ENCODE data around the gene FZR1. TPM values are rescaled to one million over a fixed set of nuclear protein-coding genes. Genes with fewer than 3 reads are reported as not detected.
"Not testable (repeated sequence)": the region's sequence is repeated elsewhere in the genome, so short reads cannot be mapped to it uniquely, and the experiment has no call there.

The FZR1 gene
- total RNA-seq, 1 donor from 2014 or later = 46.6 TPM

DNA sequence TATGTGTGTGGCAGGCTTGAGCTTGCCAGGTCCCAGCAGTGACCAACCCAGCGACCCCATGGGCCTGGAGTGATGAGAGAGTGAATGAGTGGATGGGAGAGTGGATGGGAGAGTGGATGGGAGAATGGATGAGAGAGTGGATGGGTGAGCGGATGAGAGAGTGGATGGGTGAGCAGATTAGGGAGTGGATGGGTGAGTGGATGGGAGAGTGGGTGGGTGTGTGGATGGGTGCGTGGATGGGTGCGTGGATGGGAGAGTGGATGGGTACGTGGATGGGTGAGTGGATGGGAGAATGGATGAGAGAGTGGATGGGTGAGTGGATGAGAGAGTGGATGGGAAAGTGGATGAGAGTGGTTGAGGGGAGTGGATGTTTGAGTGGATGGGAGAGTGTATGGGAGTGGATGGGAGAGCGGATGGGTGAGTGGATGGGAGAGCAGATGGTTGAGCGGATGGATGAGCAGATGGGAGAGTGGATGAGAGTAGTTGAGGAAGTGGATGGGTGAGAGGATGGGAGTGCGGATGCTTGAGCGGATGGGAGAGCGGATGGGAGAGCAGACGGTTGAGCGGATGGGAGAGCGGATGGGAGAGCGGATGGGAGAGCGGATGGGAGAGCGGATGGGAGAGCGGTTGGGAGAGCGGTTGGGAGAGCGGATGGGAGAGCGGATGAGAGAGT is 22.6 kb downstream of the FZR1 start:
- no peak for DNase-seq (ENCODE audit: low read depth, low spot score)

DNA sequence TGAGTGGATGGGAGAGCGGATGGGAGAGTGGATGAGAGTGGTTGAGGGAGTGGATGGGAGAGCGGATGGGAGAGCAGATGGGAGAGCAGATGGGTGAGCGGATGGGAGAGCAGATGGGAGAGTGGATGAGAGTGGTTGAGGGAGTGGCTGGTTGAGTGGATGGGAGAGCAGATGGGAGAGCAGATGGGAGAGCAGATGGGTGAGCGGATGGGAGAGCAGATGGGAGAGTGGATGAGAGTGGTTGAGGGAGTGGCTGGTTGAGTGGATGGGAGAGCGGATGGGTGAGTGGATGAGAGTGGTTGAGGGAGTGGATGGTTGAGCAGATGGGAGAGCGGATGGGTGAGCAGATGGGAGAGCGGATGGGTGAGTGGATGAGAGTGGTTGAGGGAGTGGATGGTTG is 23.2 kb downstream of the FZR1 start:
- not testable (repeated sequence) for DNase-seq (ENCODE audit: low read depth, low spot score)

DNA sequence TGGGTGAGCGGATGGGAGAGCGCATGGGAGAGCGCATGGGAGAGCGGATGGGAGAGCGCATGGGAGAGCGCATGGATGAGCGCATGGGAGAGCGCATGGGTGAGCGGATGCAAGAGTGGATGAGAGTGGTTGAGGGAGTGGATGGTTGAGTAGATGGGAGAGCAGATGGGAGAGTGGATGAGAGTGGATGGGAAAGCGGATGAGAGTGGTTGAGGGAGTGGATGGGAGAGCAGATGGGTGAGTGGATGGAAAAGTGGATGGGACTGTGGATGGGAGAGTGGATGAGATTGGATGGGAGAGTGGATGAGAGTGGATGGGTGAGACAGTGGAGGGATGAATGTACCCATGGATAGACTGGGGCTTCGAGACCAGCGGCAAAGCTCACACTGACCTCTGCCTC is 24.3 kb downstream of the FZR1 start:
- DNase-seq (ENCODE audit: low read depth, low spot score) = no peak

DNA sequence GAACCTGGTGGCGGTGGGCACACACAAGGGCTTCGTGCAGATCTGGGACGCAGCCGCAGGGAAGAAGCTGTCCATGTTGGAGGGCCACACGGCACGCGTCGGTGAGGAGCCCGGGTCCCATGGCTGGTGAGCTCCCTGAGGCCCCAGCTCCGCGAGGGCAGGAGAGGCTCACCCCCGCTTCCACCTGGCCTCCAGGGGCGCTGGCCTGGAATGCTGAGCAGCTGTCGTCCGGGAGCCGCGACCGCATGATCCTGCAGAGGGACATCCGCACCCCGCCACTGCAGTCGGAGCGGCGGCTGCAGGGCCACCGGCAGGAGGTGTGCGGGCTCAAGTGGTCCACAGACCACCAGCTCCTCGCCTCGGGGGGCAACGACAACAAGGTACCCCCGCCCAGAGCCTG is 25.6 kb downstream of the FZR1 start:
- DNase-seq (ENCODE audit: low read depth, low spot score) = no peak

DNA sequence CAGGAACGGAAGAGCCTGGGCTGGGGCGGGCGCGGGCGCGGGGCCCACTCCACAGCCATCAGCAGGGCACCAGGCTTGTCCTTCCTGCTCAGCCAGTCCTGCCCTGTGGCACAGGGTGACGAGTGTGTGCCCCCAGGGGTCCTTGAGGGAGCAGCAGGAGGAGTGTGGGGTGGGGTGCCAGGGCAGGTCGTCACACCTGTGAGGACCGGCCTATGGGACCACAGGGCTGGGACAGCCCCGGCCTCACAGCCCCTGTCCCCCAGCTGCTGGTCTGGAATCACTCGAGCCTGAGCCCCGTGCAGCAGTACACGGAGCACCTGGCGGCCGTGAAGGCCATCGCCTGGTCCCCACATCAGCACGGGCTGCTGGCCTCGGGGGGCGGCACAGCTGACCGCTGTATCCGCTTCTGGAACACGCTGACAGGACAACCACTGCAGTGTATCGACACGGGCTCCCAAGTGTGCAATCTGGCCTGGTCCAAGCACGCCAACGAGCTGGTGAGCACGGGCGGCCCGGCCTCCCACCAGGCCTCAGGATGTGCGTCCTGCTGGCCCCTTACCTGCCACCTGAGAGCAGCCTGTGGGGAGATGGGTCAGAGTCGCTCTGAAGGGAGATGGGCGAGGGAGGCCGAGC is 26.2 kb downstream of the FZR1 start:
- DNase-seq (ENCODE audit: low read depth, low spot score) = no peak

DNA sequence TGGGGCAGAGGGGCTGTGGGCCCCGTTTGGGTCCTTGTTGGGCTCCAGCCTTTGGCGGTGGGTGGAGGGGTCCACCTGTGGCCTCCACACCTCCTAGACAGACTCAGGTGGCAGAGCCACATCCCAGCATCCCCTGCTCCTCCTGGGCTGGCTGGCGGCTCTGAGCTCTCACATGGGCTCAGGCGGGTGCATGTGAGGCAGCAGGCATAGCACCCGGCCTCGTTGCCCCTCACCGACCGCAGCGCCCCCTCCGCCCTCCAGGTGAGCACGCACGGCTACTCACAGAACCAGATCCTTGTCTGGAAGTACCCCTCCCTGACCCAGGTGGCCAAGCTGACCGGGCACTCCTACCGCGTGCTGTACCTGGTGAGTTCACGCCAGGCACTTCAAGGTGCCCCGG is 26.9 kb downstream of the FZR1 start:
- no peak for DNase-seq (ENCODE audit: low read depth, low spot score)

DNA sequence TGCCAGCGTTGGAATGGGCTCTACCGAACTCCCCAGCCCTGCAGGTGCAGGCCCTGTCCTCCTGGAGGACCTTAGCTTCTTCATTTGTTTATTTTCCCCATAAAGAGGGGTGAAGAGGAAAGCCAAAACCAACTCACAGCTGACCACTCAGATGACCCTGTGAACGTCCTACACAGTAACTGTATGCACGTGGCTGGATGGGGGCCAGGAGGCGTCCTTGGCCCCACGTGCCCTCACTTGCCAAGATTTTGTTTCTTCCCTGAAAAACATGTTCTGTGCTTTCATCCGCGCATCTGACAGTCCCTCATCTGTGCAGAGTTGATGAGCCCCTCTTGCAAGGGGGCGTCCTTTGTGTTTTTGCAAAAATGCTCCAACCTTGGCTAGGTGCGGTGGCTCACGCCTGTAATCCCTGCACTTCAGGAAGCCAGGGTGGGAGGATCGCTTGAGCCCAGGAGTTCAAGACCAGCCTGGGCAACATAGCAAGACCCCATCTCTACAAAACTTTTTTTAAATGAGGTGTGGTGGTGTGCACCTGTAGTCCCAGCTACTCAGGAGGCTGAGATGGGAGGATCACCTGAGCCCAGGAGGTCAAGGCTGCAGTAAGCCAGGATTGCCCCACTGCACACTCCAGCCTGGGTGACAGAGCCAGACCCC is 27.6 kb downstream of the FZR1 start:
- DNase-seq (ENCODE audit: low read depth, low spot score) = no peak

DNA sequence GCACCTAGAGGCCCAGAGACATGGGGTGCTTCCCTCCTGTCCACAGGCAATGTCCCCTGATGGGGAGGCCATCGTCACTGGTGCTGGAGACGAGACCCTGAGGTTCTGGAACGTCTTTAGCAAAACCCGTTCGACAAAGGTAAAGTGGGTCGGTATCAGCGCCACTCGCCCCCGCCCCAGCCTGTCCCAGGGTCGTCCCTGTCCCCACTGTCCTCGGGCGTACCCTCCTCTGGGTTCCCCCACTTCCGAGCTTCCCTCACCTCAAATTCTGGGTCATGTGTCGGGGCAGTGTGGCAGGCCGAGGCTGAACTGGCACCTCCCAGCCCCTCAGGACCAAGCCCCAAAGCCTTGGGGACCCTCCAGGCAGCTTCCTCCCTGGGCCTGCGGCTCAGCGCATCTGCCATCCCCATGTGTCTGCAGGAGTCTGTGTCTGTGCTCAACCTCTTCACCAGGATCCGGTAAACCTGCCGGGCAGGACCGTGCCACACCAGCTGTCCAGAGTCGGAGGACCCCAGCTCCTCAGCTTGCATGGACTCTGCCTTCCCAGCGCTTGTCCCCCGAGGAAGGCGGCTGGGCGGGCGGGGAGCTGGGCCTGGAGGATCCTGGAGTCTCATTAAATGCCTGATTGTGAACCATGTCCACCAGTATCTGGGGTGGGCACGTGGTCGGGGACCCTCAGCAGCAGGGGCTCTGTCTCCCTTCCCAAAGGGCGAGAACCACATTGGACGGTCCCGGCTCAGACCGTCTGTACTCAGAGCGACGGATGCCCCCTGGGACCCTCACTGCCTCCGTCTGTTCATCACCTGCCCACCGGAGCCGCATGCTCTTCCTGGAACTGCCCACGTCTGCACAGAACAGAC is 28.5 kb downstream of the FZR1 start:
- no peak for DNase-seq (ENCODE audit: low read depth, low spot score)

DNA sequence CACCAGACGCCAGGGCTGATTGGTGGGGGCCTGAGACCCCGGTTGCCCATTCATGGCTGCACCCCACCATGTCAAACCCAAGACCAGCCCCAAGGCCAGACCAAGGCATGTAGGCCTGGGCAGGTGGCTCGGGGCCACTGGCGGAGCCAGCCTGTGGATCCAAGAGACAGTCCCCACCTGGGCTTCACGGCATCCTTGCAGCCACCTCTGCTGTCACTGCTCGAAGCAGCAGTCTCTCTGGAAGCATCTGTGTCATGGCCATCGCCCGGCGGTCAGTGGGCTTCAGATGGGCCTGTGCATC is 29.1 kb downstream of the FZR1 start:
- DNase-seq (ENCODE audit: low read depth, low spot score) = no peak

DNA sequence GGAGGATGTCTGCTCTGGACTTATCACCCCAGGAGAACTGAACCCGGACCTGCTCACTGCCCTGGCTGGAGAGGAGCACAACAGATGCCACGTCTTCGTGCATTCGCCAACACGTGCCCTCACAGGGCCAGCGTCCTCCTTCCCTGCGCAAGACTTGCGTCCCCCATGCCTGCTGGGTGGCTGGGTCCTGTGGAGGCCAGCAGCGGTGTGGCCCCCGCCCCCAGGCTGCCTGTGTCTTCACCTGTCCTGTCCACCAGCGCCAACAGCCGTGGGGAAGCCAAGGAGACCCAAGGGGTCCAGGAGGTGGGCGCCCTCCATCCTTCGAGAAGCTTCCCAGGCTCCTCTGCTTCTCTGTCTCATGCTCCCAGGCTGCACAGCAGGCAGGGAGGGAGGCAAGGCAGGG is 29.5 kb downstream of the FZR1 start:
- no peak for DNase-seq (ENCODE audit: low read depth, low spot score)

DNA sequence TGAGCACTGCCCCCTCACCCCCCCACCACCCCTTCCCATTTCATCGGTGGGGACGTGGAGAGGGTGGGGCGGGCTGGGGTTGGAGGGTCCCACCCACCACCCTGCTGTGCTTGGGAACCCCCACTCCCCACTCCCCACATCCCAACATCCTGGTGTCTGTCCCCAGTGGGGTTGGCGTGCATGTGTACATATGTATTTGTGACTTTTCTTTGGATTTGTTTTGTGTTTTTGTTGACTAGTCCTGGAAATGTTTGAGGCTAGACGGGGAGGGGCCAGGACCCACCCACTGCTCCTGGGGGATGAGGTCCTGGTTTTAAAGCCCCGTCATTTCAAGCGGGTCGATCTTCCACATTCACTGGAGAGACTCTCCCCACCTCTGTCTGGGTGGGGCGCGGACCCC is 29.9 kb downstream of the FZR1 start:
- no peak for DNase-seq (ENCODE audit: low read depth, low spot score)

DNA sequence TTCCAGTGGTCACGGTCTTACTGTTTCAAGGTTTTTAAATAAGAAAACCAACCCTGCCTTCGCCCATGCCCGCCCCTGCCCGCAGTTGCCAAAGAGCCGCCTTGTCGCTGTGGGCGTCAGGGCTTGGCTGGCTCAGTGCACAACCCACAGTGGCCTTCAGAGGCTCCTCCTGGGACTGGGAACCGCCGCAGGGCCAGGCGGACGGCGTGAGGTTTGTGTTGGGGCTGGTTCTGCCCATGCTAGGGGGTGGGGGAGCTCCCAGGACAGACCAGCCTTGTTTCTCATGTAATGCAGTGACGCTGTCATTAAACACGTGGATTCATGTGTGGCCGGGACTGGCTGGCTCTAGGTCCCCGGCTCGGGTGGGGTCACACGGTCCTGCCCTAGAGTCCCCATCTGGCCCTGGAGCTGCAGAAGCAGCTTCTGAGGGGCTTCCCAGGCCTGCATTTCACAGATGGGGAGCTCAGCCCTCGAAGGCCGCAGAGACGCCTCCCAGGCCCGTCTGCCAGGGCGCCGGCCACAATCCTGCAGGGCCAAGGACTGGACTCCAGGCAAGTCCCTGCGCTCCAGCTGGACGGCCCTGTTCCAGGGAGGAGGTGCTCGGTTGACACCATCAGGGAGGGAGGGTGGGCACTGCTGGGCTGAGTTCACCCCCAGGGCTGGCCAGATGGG is 30.5 kb downstream of the FZR1 start:
- no peak for DNase-seq (ENCODE audit: low read depth, low spot score)

DNA sequence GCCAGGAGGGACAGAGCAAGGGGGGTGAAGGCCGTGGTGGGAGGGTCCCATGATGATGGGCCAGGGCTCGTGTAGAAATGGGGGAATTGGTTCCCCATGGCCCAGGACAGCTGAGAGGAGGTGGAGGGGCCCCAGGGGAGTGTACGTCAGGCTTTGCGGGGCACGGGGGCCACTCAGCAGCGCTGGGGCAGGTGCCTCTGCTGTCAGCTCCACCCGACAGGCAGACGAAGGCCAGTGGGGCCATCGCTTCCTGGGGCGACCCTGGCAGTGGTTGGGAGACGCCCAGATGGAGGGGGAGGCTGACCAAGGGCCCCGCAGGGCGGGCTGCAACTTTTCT is 31.0 kb downstream of the FZR1 start:
- DNase-seq (ENCODE audit: low read depth, low spot score) = no peak

DNA sequence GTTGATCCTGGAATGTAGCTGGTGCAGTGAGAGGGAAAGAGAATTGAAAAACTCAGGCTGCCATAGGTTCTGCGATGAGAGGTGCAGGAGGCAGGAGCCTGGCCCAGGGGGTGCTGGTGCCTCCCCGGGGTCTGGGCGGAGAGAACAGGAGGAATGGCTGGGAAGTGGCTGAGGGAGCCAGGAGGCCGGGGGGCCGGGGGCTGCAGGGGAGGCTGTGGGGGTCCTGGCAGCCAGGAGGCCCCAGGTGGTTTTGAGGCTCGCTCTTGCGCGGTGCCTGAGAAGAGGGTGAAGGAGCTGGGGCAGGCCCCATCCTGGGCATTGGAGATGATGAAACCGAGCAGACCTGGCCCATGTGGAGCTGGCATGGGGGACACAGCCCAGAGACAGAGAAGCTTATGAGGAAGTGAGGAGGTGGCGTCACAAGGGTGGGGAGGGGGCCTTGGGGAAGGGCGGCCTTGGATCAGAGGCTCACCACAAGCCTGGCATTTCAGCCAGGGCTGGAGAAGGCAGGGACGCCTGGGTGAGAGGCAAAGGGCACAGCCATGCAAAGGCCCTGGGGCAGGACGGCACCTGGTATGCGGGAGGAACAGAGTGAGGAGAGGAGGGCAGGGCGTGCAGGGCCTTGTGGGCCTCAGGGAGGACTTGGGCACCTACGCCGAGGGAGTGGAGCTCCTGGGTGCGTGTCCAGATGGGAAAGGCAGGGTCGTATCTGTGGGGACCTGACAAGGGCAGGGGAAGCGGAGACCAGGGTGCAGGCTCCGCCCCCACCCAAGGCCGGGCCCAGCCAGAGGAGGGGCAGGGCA is 31.5 kb downstream of the FZR1 start:
- no peak for DNase-seq (ENCODE audit: low read depth, low spot score)

DNA sequence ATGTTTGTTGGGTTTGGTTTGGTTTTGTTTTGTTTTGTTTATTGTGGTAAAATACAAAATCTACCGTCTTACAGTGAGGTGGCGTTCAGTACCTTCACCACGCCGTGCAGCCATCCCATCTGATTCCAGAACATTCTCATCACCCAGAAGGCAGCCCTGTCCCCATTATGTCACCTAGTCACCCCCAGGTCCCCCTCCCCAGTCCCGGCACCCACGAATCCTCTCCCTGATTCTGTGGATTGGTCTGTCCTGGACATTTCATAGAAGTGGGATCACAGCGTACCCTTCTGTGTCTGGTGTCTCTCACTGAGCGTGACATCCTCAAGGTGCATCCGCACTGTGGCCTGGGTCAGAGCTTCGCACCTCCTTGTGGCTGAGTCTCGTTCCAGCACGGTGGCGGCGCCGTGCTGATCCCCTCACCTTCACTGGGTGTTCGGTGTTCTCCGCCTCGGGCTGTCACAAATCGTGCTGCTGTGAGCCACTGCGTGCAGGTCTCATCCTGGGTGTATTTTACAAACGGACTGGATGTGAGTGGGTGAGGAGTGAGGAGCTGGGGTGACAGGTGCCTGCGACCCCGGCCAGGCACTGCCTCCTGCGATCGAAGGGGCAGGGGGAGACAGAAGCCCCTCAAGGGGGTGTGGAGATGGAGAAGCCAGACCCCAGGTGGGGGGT is 32.3 kb downstream of the FZR1 start:
- no peak for DNase-seq (ENCODE audit: low read depth, low spot score)

DNA sequence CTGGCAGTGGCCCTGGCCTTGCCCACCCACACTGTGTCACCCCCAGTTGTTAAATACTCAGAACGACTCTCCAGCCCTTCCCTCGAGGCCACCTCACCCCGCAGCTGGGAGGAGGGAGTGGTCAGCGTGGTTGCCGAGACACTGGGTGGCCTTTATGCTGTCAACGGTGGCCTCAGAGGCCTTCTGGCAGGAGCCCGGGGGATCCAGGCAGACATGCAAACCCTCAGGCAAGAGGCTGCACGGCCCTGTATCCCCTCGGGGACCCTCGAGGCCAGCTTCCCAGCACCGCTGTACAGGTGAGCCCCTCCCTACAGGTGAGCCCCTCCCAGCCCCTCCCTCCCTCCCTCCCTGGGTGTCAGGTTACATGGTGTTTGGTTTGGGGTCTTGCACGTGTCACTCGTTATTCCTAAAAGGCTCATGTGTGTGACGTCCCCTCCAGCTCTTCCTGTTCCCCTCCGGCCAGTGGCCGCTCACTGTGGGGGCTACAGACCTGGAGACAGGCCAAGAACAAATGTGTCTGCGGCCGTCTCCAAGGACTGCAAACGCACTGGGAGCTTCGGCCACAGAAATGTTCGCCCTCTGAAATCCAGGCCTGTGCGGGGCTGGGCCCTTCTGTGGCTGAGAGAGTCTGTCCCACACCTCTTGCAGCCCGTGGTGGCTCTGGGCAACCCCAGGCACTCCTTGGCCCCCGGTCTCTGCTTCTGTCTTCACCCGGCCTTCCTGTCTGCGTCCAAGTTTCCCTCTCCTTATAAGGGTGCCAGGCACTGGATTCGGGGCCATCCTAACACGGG is 33.0 kb downstream of the FZR1 start, which contains the start of gene TEKTIP1:
TEKTIP1 (plus strand) TSS at position 210 of the 791 bp plus-strand sequence; CDS start at position 214, 4 bp downstream.
- DNase-seq (ENCODE audit: low read depth, low spot score) = no peak

DNA sequence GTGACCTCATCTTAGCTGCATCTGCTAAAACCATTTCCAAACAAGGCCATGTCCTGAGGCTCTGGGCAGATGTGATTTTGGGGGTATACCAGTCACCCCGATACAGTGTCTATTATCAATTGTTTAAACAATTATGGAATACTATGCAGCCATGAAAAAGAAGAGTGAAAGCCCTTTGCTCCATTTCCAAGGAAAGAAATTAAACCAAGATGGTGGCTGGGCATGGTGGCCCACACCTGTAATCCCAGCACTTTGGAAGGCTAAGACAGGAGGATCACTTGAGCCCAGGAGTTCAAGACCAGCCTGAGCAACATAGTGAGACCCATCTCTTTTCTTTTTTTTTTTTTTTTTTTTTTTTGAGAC is 33.6 kb downstream of the FZR1 start:
- no peak for DNase-seq (ENCODE audit: low read depth, low spot score)

DNA sequence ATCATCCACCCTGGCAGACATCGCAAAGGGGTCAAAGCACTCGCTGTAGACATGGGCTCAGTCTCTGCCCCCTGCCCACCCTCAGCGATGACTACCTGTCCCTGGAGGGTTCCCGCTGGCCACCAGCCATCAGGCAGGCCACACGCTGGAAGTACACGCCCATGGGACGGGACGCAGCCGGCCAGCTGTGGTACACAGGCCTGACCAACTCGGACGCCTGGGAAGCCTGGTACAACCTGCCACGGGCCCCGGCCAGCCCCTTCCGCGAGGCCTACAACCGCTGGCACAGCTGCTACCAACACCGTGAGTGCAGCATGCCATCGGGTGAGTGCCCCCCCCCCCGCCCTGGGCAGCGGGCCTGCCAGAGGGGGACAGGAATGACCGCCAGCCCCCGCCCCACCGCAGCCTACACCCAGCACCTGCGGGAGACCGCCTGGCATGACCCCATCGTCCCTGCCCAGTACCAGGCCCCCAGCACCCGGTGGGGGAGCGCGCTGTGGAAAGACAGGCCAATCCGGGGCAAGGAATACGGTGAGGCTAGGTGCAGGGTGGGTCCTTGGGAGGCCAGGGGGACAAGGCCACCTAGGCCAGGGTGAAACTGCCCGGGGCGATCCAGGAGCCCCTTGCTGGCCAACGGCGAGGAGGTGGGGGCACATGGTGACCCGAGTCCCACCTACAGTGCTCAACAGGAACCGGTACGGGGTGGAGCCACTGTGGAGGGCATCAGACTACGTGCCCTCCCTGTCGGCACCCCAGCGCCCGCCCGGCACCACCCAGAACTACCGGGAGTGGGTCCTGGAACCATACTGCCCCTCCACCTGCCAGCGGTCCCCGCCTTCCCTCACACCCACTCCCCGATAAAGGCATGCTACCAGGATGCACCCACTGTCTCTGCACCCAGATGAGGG is 37.3 kb downstream of the FZR1 start:
- DNase-seq (ENCODE audit: low read depth, low spot score) = no peak

DNA sequence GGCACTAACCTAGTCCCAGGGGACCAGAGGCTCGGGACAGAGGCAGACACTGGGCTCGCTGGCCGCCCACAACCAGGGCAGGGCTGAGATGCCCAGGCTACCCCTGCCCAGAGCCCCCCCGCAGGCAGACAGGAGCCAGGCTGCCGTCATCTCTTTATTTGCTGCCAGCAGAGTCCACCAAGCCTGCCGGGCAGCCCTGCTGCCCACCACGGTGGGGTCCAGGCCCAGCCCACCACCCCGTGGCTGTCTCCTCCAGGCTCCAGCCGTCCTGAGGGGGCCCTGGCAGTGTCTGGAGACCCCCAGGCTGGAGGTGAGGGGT is 37.9 kb downstream of the FZR1 start:
- no peak for DNase-seq (ENCODE audit: low read depth, low spot score)

All from pulmonary artery endothelial cell (primary cell).